Measurements from ENCODE around the gene ADARB2.

- TF ChIP-seq CTCF (IDR thresholded peaks at IDR 0.05 in 2 of 3, conservative IDR thresholded peaks at IDR 0.05 in 1 of 3; ENCODE audit: control insufficient read depth in 2 of 3, extremely low read depth in 1 of 3, insufficient read depth in 1 of 3, low read depth in 3 of 3, low read length in 3 of 3) (no peak), ZBED1 (IDR thresholded peaks at IDR 0.05; ENCODE audit: borderline replicate concordance) (no peak), BMI1 (IDR thresholded peaks at IDR 0.05; ENCODE audit: borderline replicate concordance) (no peak)
These were observed 275.3 kb downstream of the ADARB2 start for GRCh38 chr10:1462032-1462431.

Data from GM12878 (cell line).